ENCODE data around the gene SNRPA.

SNRPA gene

GRCh38 chr19:40778706-40779284, 27.8 kb downstream of the SNRPA start:
- TF ChIP-seq EGR1 (IDR thresholded peaks at IDR 0.05) (no peak), USF1 (IDR thresholded peaks at IDR 0.05) (no peak), TAF1 (IDR thresholded peaks at IDR 0.05; ENCODE audit: low read depth) (no peak), FOXM1 (IDR thresholded peaks at IDR 0.05; ENCODE audit: borderline replicate concordance, low read depth) (no peak), CREB1 (IDR thresholded peaks at IDR 0.05; ENCODE audit: low read depth) (no peak), EP300 (IDR thresholded peaks at IDR 0.05; ENCODE audit: borderline replicate concordance) (no peak), REST (IDR thresholded peaks at IDR 0.05; ENCODE audit: low read depth) (no peak), TEAD4 (IDR thresholded peaks at IDR 0.05) (no peak), NFIC (IDR thresholded peaks at IDR 0.05) (no peak), YY1 (IDR thresholded peaks at IDR 0.05; ENCODE audit: low read depth) (no peak), CEBPB (IDR thresholded peaks at IDR 0.05) (no peak), RAD21 (IDR thresholded peaks at IDR 0.05; ENCODE audit: low read depth) (no peak), ZBTB7A (IDR thresholded peaks at IDR 0.05; ENCODE audit: low read depth) (no peak), MAX (IDR thresholded peaks at IDR 0.05) (no peak), TCF12 (IDR thresholded peaks at IDR 0.05; ENCODE audit: low read depth) (no peak)

- TF ChIP-seq TAF1 (IDR thresholded peaks at IDR 0.05; ENCODE audit: low read depth) (no peak), CREB1 (IDR thresholded peaks at IDR 0.05; ENCODE audit: low read depth) (no peak), MAX (IDR thresholded peaks at IDR 0.05) (no peak), REST (IDR thresholded peaks at IDR 0.05; ENCODE audit: low read depth) (no peak), FOXM1 (IDR thresholded peaks at IDR 0.05; ENCODE audit: borderline replicate concordance, low read depth) (no peak), TEAD4 (IDR thresholded peaks at IDR 0.05) (no peak), USF1 (IDR thresholded peaks at IDR 0.05) (no peak), YY1 (IDR thresholded peaks at IDR 0.05; ENCODE audit: low read depth) (no peak), TCF12 (IDR thresholded peaks at IDR 0.05; ENCODE audit: low read depth) (no peak), ZBTB7A (IDR thresholded peaks at IDR 0.05; ENCODE audit: low read depth) (no peak), EP300 (IDR thresholded peaks at IDR 0.05; ENCODE audit: borderline replicate concordance) (no peak), CEBPB (IDR thresholded peaks at IDR 0.05) (no peak)
Measured at GRCh38 chr19:40780582-40780981, 29.6 kb downstream of the SNRPA start.

GRCh38 chr19:40781140-40781539, 30.1 kb downstream of the SNRPA start:
- TF ChIP-seq YY1 (IDR thresholded peaks at IDR 0.05; ENCODE audit: low read depth), result no peak
- no peak for TF ChIP-seq RAD21 (IDR thresholded peaks at IDR 0.05; ENCODE audit: low read depth)
- TF ChIP-seq NFIC (IDR thresholded peaks at IDR 0.05), result no peak
- no peak for TF ChIP-seq EGR1 (IDR thresholded peaks at IDR 0.05)
- TF ChIP-seq MAX (IDR thresholded peaks at IDR 0.05), result no peak
- no peak for TF ChIP-seq EP300 (IDR thresholded peaks at IDR 0.05; ENCODE audit: borderline replicate concordance)
- no peak for TF ChIP-seq ZBTB7A (IDR thresholded peaks at IDR 0.05; ENCODE audit: low read depth)
- TF ChIP-seq TAF1 (IDR thresholded peaks at IDR 0.05; ENCODE audit: low read depth), result no peak
- no peak for TF ChIP-seq CREB1 (IDR thresholded peaks at IDR 0.05; ENCODE audit: low read depth)

- no peak for TF ChIP-seq TAF1 (IDR thresholded peaks at IDR 0.05; ENCODE audit: low read depth)
- TF ChIP-seq EGR1 (IDR thresholded peaks at IDR 0.05), result no peak
- TF ChIP-seq YY1 (IDR thresholded peaks at IDR 0.05; ENCODE audit: low read depth), result no peak
- TF ChIP-seq CREB1 (IDR thresholded peaks at IDR 0.05; ENCODE audit: low read depth), result no peak
- TF ChIP-seq NFIC (IDR thresholded peaks at IDR 0.05), result no peak
- no peak for TF ChIP-seq TCF12 (IDR thresholded peaks at IDR 0.05; ENCODE audit: low read depth)
Measured at GRCh38 chr19:40783711-40784110, 32.7 kb downstream of the SNRPA start.

GRCh38 chr19:40785526-40785925, 34.5 kb downstream of the SNRPA start:
- no peak for TF ChIP-seq ZBTB7A (IDR thresholded peaks at IDR 0.05; ENCODE audit: low read depth)
- no peak for TF ChIP-seq REST (IDR thresholded peaks at IDR 0.05; ENCODE audit: low read depth)
- TF ChIP-seq USF1 (IDR thresholded peaks at IDR 0.05), result no peak
- TF ChIP-seq TEAD4 (IDR thresholded peaks at IDR 0.05), result no peak
- no peak for TF ChIP-seq YY1 (IDR thresholded peaks at IDR 0.05; ENCODE audit: low read depth)

Data from Ishikawa (cell line).